NCI-H345 (cell line): ENCODE results near the gene NRIP1.

ENCODE experiments used
- DNase-seq: peaks from one replicate; lab custom pipeline; 2025; lab: John Stamatoyannopoulos, UW

Gene NRIP1

GRCh38 chr21:15065392-15066122, 757 bp upstream of the NRIP1 start:
- DNase-seq: no peak

- DNase-seq: no peak
Observed at GRCh38 chr21:15063814-15064575, 805 bp downstream of the NRIP1 start.

GRCh38 chr21:15063081-15063813, 1.6 kb downstream of the NRIP1 start:
- DNase-seq: no peak

GRCh38 chr21:15062606-15062965, 2.2 kb downstream of the NRIP1 start:
- DNase-seq: no peak

- no peak for DNase-seq
Observed at GRCh38 chr21:15061747-15062605, 2.8 kb downstream of the NRIP1 start.

- no peak for DNase-seq
Observed at GRCh38 chr21:15061279-15061678, 3.5 kb downstream of the NRIP1 start.

- no peak for DNase-seq
Observed at GRCh38 chr21:15060543-15061175, 4.1 kb downstream of the NRIP1 start.

- no peak for DNase-seq
Observed at GRCh38 chr21:15059397-15059796, 5.4 kb downstream of the NRIP1 start.

GRCh38 chr21:15058854-15059263, 5.9 kb downstream of the NRIP1 start:
- no peak for DNase-seq

GRCh38 chr21:15057285-15057684, 7.5 kb downstream of the NRIP1 start:
- no peak for DNase-seq

GRCh38 chr21:15054606-15055239, 10.1 kb downstream of the NRIP1 start:
- DNase-seq: no peak

GRCh38 chr21:15054089-15054488, 10.7 kb downstream of the NRIP1 start:
- DNase-seq: no peak

- DNase-seq: no peak
Observed at GRCh38 chr21:15053500-15053899, 11.3 kb downstream of the NRIP1 start.

GRCh38 chr21:15052459-15052763, 12.4 kb downstream of the NRIP1 start:
- DNase-seq: no peak

- no peak for DNase-seq
Observed at GRCh38 chr21:15051644-15052458, 12.9 kb downstream of the NRIP1 start.

- no peak for DNase-seq
Observed at GRCh38 chr21:15050568-15051377, 14.0 kb downstream of the NRIP1 start.

GRCh38 chr21:15045017-15045416, 19.8 kb downstream of the NRIP1 start:
- DNase-seq: no peak

GRCh38 chr21:15042531-15042930, 22.3 kb downstream of the NRIP1 start:
- no peak for DNase-seq

GRCh38 chr21:15039607-15040299, 25.0 kb downstream of the NRIP1 start:
- DNase-seq: no peak
